IMR-90 (cell line): ENCODE results near the gene TMX2. TPM values are rescaled to one million over a fixed set of nuclear protein-coding genes. Genes with fewer than 3 reads are reported as not detected.
A peak's percentile ranks its signal among the peaks of the same experiment; 100 is the strongest.

Source experiments
- ATAC-seq: fragments of 200-7000 bp; cut with Tn5 transposase; 2 replicates; pipeline ENCODE4 v1.9.1; 2020; ENCODE audit warnings: low read depth, mild to moderate bottlenecking, moderate library complexity
- BruUV-seq: library from RNA; stranded (reverse); fragments of 400-500 nt; replicated peaks from 2 replicates; lab custom pipeline; 2021; lab: Mats Ljungman, UMichigan
- CTCF ChIA-PET: fragments of 300-600 bp; formaldehyde crosslinking; extraction: SDS; loops from one replicate; lab custom pipeline; 2021; ENCODE audit warnings: antibody characterized with exemption; lab: Yijun Ruan, JAX
- POLR2A ChIA-PET: fragments of 300-600 bp; sonication (Branson Sonifier 250); formaldehyde crosslinking; loops from one replicate; lab custom pipeline; 2022; ENCODE audit warnings: antibody characterized with exemption; ENCODE audit not compliant: unreplicated experiment; lab: Charles Lee
- DNase-seq: peaks from one replicate; pipeline ENCODE4 v3.0.0; 2013
- H2AFZ ChIP-seq: replicated peaks from 2 replicates; pipeline ENCODE3; 2013; ENCODE audit warnings: low read length, mild to moderate bottlenecking; ENCODE audit not compliant: poor library complexity
- H2AK5ac ChIP-seq: 2 replicates; pipeline ENCODE4 v1.6.1; 2013; ENCODE audit warnings: low read depth, low read length, inconsistent platforms
- H2AK9ac ChIP-seq: replicated peaks from 2 replicates; pipeline ENCODE3; 2013; ENCODE audit warnings: mild to moderate bottlenecking, low read depth, low read length, moderate library complexity; ENCODE audit not compliant: poor library complexity
- H2BK120ac ChIP-seq: 2 replicates; pipeline ENCODE4 v1.6.1; 2013; ENCODE audit warnings: low read depth, low read length, inconsistent platforms
- H2BK15ac ChIP-seq: 3 replicates; pipeline ENCODE4 v1.6.1; 2013; ENCODE audit warnings: low read depth, low read length, inconsistent platforms
- H2BK20ac ChIP-seq: 2 replicates; pipeline ENCODE4 v1.6.1; 2013; ENCODE audit warnings: low read depth, mild to moderate bottlenecking, inconsistent platforms, low read length, moderate library complexity
- H2BK5ac ChIP-seq: 2 replicates; pipeline ENCODE4 v1.6.1; 2013; ENCODE audit warnings: mild to moderate bottlenecking, low read depth, low read length, inconsistent platforms; ENCODE audit not compliant: poor library complexity, severe bottlenecking
- H3K14ac ChIP-seq: replicated peaks from 2 replicates; pipeline ENCODE4 v1.6.1; 2013; ENCODE audit warnings: low read depth, low read length, inconsistent platforms
- H3K18ac ChIP-seq: 2 replicates; pipeline ENCODE4 v1.6.1; 2013; ENCODE audit warnings: low read depth, low read length, control low read depth
- H3K23ac ChIP-seq: 2 replicates; pipeline ENCODE4 v1.6.1; 2013; ENCODE audit warnings: low read depth, low read length, inconsistent platforms
- H3K27ac ChIP-seq: 2 replicates; pipeline ENCODE4 v1.5.1; 2013; ENCODE audit warnings: mild to moderate bottlenecking, control low read depth, low read length; ENCODE audit not compliant: insufficient read depth
- H3K27me3 ChIP-seq: 2 replicates; pipeline ENCODE4 v1.6.1; 2013; ENCODE audit warnings: low read length; ENCODE audit not compliant: control insufficient read depth, insufficient read depth
- H3K36me3 ChIP-seq: 2 replicates; pipeline ENCODE4 v1.6.1; 2013; ENCODE audit warnings: low read length, mixed read lengths; ENCODE audit not compliant: control insufficient read depth, insufficient read depth
- H3K4ac ChIP-seq: 2 replicates; pipeline ENCODE4 v1.6.1; 2013; ENCODE audit warnings: low read depth, low read length, inconsistent platforms
- H3K4me1 ChIP-seq: 2 replicates; pipeline ENCODE4 v1.6.1; 2013; ENCODE audit warnings: low read length, mixed read lengths; ENCODE audit not compliant: control insufficient read depth, insufficient read depth
- H3K4me2 ChIP-seq: 2 replicates; pipeline ENCODE4 v1.6.1; 2013; ENCODE audit warnings: low read depth, mild to moderate bottlenecking, control low read depth, low read length, moderate library complexity
- H3K4me3 ChIP-seq: 2 replicates; pipeline ENCODE4 v1.5.1; 2013; ENCODE audit warnings: low read depth, mild to moderate bottlenecking, control low read depth, low read length, moderate library complexity; ENCODE audit not compliant: insufficient read depth
- H3K56ac ChIP-seq: 2 replicates; pipeline ENCODE4 v1.6.1; 2013; ENCODE audit warnings: low read length, inconsistent platforms; ENCODE audit not compliant: insufficient read depth; ENCODE audit errors: extremely low read depth
- H3K79me1 ChIP-seq, 2 experiments: 2 replicates each; pipeline ENCODE4 v1.6.1; 2013; ENCODE audit warnings: low read length in 2 of 2, inconsistent platforms in 1 of 2, low read depth in 1 of 2
- H3K9ac ChIP-seq: 2 replicates; pipeline ENCODE4 v1.6.1; 2013; ENCODE audit warnings: low read depth, low read length, control low read depth
- H3K9me1 ChIP-seq: 2 replicates; pipeline ENCODE4 v1.6.1; 2013; ENCODE audit warnings: low read length, inconsistent platforms; ENCODE audit not compliant: insufficient read depth
- H3K9me3 ChIP-seq: 2 replicates; pipeline ENCODE4 v1.6.1; 2013; ENCODE audit warnings: low read length; ENCODE audit not compliant: control insufficient read depth, insufficient read depth
- H4K20me1 ChIP-seq: 2 replicates; pipeline ENCODE4 v1.6.1; 2013; ENCODE audit warnings: low read length, inconsistent platforms; ENCODE audit not compliant: insufficient read depth
- H4K5ac ChIP-seq: 2 replicates; pipeline ENCODE4 v1.6.1; 2013; ENCODE audit warnings: mild to moderate bottlenecking, low read depth, low read length, control low read depth
- H4K8ac ChIP-seq, 2 experiments: 2 replicates each; pipeline ENCODE4 v1.6.1; 2013; ENCODE audit warnings: low read depth in 2 of 2, low read length in 2 of 2, control low read depth in 1 of 2, inconsistent platforms in 1 of 2
- H4K91ac ChIP-seq: 2 replicates; pipeline ENCODE4 v1.6.1; 2013; ENCODE audit warnings: low read depth, low read length, inconsistent platforms; ENCODE audit not compliant: insufficient read depth
- BHLHE40 ChIP-seq: fragments of 150-350 bp; IDR thresholded peaks from 2 replicates; pipeline ENCODE4 v1.6.1; 2016; ENCODE audit warnings: mild to moderate bottlenecking, low read depth, low read length
- CEBPB ChIP-seq: IDR thresholded peaks from 2 replicates; pipeline ENCODE4 v1.6.1; 2012; ENCODE audit warnings: low read depth, low read length, improper control_type of control experiment
- CHD1 ChIP-seq: IDR thresholded peaks from 2 replicates; pipeline ENCODE4 v1.6.1; 2012; ENCODE audit warnings: low read depth, low read length, improper control_type of control experiment
- CTCF ChIP-seq: conservative IDR thresholded peaks from 2 replicates; pipeline ENCODE4 v1.5.1; 2012; ENCODE audit warnings: mild to moderate bottlenecking, low read depth, low read length, improper control_type of control experiment
- ELK1 ChIP-seq: fragments of 150-350 bp; IDR thresholded peaks from 2 replicates; pipeline ENCODE4 v1.6.1; 2016; ENCODE audit warnings: low read depth, mild to moderate bottlenecking, low read length, moderate library complexity, borderline replicate concordance
- FOS ChIP-seq: fragments of 150-350 bp; IDR thresholded peaks from 2 replicates; pipeline ENCODE4 v1.6.1; 2016; ENCODE audit warnings: low read depth, low read length
- MAFK ChIP-seq: IDR thresholded peaks from 2 replicates; pipeline ENCODE4 v1.6.1; 2012; ENCODE audit warnings: low read depth, low read length, improper control_type of control experiment
- MAZ ChIP-seq: IDR thresholded peaks from 2 replicates; pipeline ENCODE4 v1.6.1; 2012; ENCODE audit warnings: low read depth, mild to moderate bottlenecking, low read length, improper control_type of control experiment, moderate library complexity, borderline replicate concordance
- MXI1 ChIP-seq: IDR thresholded peaks from 2 replicates; pipeline ENCODE4 v1.6.1; 2012; ENCODE audit warnings: low read depth, mild to moderate bottlenecking, low read length, moderate library complexity, borderline replicate concordance
- NFE2L2 ChIP-seq: fragments of 150-350 bp; IDR thresholded peaks from 2 replicates; pipeline ENCODE4 v1.6.1; 2016; ENCODE audit warnings: low read depth, mild to moderate bottlenecking, low read length
- POLR2A ChIP-seq: IDR thresholded peaks from 2 replicates; pipeline ENCODE4 v1.6.1; 2012; ENCODE audit warnings: mild to moderate bottlenecking, low read depth, low read length
- RAD21 ChIP-seq: IDR thresholded peaks from 2 replicates; pipeline ENCODE4 v1.6.1; 2012; ENCODE audit warnings: low read length, improper control_type of control experiment
- RCOR1 ChIP-seq: IDR thresholded peaks from 2 replicates; pipeline ENCODE4 v1.6.1; 2012; ENCODE audit warnings: mild to moderate bottlenecking, low read length, improper control_type of control experiment; ENCODE audit not compliant: insufficient replicate concordance
- RFX5 ChIP-seq: IDR thresholded peaks from 2 replicates; pipeline ENCODE4 v1.8.0; 2012; ENCODE audit warnings: low read depth, mild to moderate bottlenecking, low read length, moderate library complexity
- SMC3 ChIP-seq: fragments of 150-350 bp; IDR thresholded peaks from 2 replicates; pipeline ENCODE4 v1.6.1; 2016; ENCODE audit warnings: low read depth, mild to moderate bottlenecking, antibody characterized with exemption, low read length, moderate library complexity
- USF2 ChIP-seq: fragments of 150-350 bp; IDR thresholded peaks from 2 replicates; pipeline ENCODE4 v1.6.1; 2017; ENCODE audit warnings: mild to moderate bottlenecking, antibody characterized with exemption, low read length, low read depth
- WGBS, 2 experiments: methylation state at CpG; one replicate each; pipeline versions ENCODE4 v1.1.5 to v1.1.7; 2013; ENCODE audit warnings: missing lambda C conversion rate in 2 of 2; ENCODE audit not compliant: insufficient read length in 1 of 2; ENCODE audit errors: extremely low coverage in 2 of 2; 5-methylcytosine and 5-hydroxymethylcytosine counted together
- dilution Hi-C: fragments of 300-500 bp; cut with HindIII; formaldehyde crosslinking; loops from one replicate; pipeline ENCODE4 v1.14.3; 2018; ENCODE audit warnings: low sequenced_read_pairs; ENCODE audit not compliant: unreplicated experiment
- in situ Hi-C: fragments of 300-500 bp; cut with MboI; formaldehyde crosslinking; loops from 3 replicates; pipeline ENCODE4 v1.14.3; 2019; ENCODE audit warnings: low sequenced_read_pairs, inconsistent platforms, mixed read lengths
- intact Hi-C: fragments of 100-400 bp; cut with micrococcal nuclease; formaldehyde crosslinking; loops from 2 replicates; pipeline ENCODE4 v1.10.0; 2022
- polyA plus RNA-seq, 3 experiments: library from polyadenylated mRNA; depleted of rRNA; stranded (reverse); fragments of >200 nt; gene quantifications; 2 replicates each; pipeline ENCODE4 v1.2.3, GENCODE V29; 2012; ENCODE audit warnings: low replicate concordance in 1 of 3
- total RNA-seq: library from RNA; depleted of rRNA; stranded (reverse); fragments of >200 nt; gene quantifications from 2 replicates; pipeline ENCODE4 v1.2.3, GENCODE V29; 2012

TMX2 gene
- total and polyA plus RNA-seq, 2 of the 4 experiments (the other 2 are of a cell fraction), result 60.3 to 103 TPM

DNA sequence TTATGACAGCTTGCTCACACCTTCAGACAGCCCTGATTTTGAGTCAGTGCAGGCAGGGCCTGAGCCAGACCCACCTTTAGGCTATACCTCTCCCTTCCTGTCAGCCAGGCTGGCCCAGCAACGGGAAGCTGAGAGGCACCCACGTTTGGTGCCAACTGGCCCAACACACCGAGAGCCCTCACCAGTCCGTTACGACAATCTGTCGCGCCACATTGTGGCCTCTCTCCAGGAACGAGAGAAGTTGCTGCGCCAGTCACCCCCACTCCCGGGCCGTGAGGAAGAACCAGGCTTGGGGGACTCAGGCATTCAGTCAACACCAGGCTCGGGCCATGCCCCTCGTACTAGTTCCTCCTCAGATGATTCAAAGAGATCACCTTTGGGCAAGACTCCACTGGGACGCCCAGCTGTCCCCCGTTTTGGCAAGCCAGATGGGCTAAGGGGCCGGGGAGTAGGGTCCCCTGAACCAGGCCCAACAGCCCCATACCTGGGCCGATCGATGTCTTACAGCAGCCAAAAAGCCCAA is 13.5 kb upstream of the TMX2 start:
- WGBS, 2 experiments, result 93% methylated on average over 12 of the region's 18 CpGs; no CpG with 5 or more reads in 1 of the 2 experiments
- H3K4me1 ChIP-seq, result no peaks in the 10 kb centered on the region
- no peak overlapping the region for H2BK120ac ChIP-seq
- no peak overlapping the region for H2BK5ac ChIP-seq
- no peak overlapping the region for H2BK15ac ChIP-seq
- H3K9ac ChIP-seq, result no peak overlapping the region
- dilution Hi-C loops, result no loop called here
- CTCF ChIA-PET, result no interaction called here
- DNase-seq (no peak), ATAC-seq (no peak)
- no peak overlapping the region for H3K4me3 ChIP-seq
- no peak overlapping the region for H3K27ac ChIP-seq
- intact Hi-C loops, result no loop called here
- no peaks in the 10 kb centered on the region for H3K27me3 ChIP-seq
- H4K91ac ChIP-seq, result no peak overlapping the region
- no TSS peak for BruUV-seq
- H3K9me1 ChIP-seq, result 0 out of 2 replicates have a peak, but pooled peaks cover 4% of the 10 kb centered on the region
- H2AK5ac ChIP-seq, result no peak overlapping the region
- no peak overlapping the region for H3K4ac ChIP-seq
- no peaks in the 10 kb centered on the region; the same call in 1 of the 2 replicates for H4K20me1 ChIP-seq
- H3K56ac ChIP-seq, result no peak overlapping the region
- no peak overlapping the region for H4K5ac ChIP-seq
- no peak overlapping the region for H3K4me2 ChIP-seq
- peaks cover 4 to 5% of the 10 kb centered on the region in 2 experiments; a peak in 3 of 4 replicates for H3K79me1 ChIP-seq
- H2AK9ac ChIP-seq, result peak overlapping the region; percentile 48
- no peak overlapping the region for H4K8ac ChIP-seq
- no peak overlapping the region for H3K23ac ChIP-seq
- H3K14ac ChIP-seq, result no peak overlapping the region
- H3K18ac ChIP-seq, result no peak overlapping the region
- POLR2A ChIA-PET, result no interaction called here
- H2BK20ac ChIP-seq, result no peak overlapping the region
- no peak overlapping the region for H2AFZ ChIP-seq
- H3K9me3 ChIP-seq, result no peaks in the 10 kb centered on the region
- TF ChIP-seq CTCF (no peak), RAD21 (no peak), USF2 (no peak), MAZ (no peak), MAFK (no peak), POLR2A (no peak), BHLHE40 (no peak), RFX5 (no peak), ELK1 (no peak), CEBPB (no peak), RCOR1 (no peak), FOS (no peak), CHD1 (no peak), NFE2L2 (no peak), SMC3 (no peak), MXI1 (no peak)
- H3K36me3 ChIP-seq, result peaks cover 60% of the 10 kb centered on the region
- in situ Hi-C loops, result no loop called here
